HepG2 (cell line): ENCODE measurements around the gene IFNLR1. TPM values are rescaled to one million over a fixed set of nuclear protein-coding genes. Genes with fewer than 3 reads are reported as not detected.

ENCODE experiments used
- DNMT1 ChIP-seq: sonication (generic); formaldehyde crosslinking; IDR thresholded peaks from 2 replicates; pipeline ENCODE4 v1.5.1; 2020; ENCODE audit warnings: mild to moderate bottlenecking, missing genetic modification reagents
- DPF2 ChIP-seq: sonication (generic); formaldehyde crosslinking; IDR thresholded peaks from 2 replicates; pipeline ENCODE4 v1.4.0; 2020; ENCODE audit warnings: mild to moderate bottlenecking, low read depth, missing genetic modification reagents, borderline replicate concordance
- ELF3 ChIP-seq: IDR thresholded peaks from 2 replicates; pipeline ENCODE4 v1.6.1; 2016; ENCODE audit warnings: missing genetic modification reagents, missing compliant biosample characterization
- ETV5 ChIP-seq: IDR thresholded peaks from 2 replicates; pipeline ENCODE4 v1.6.1; 2018; ENCODE audit warnings: missing biosample characterization, missing genetic modification reagents, inconsistent platforms, borderline replicate concordance
- FOXC1 ChIP-seq: sonication (generic); formaldehyde crosslinking; IDR thresholded peaks from 2 replicates; pipeline ENCODE4 v1.8.0; 2022; ENCODE audit warnings: mild to moderate bottlenecking, missing genetic modification reagents, borderline replicate concordance
- FOXK1 ChIP-seq: sonication (generic); formaldehyde crosslinking; IDR thresholded peaks from 2 replicates; pipeline ENCODE4 v1.4.0; 2020; ENCODE audit warnings: low read depth, missing genetic modification reagents, borderline replicate concordance
- FOXP1 ChIP-seq, 2 experiments: fragments of 450-650 bp in 1 of 2; IDR thresholded peaks; 2 replicates each; pipeline ENCODE4 v1.6.1; 2017 to 2018; ENCODE audit warnings: antibody characterized with exemption in 1 of 2
- GATAD2A ChIP-seq: IDR thresholded peaks from 2 replicates; pipeline ENCODE4 v1.6.1; 2016
- MXI1 ChIP-seq: IDR thresholded peaks from 3 replicates; pipeline ENCODE4 v1.6.1; 2012; ENCODE audit warnings: low read depth, low read length, inconsistent platforms, borderline replicate concordance
- SCMH1 ChIP-seq: sonication (generic); formaldehyde crosslinking; IDR thresholded peaks from 2 replicates; pipeline ENCODE4 v1.9.0; 2021; ENCODE audit warnings: missing genetic modification reagents, mild to moderate bottlenecking, borderline replicate concordance
- SRSF4 ChIP-seq: fragments of 200-400 bp; formaldehyde crosslinking; IDR thresholded peaks from one replicate; pipeline ENCODE4 v1.6.1; 2018; ENCODE audit warnings: mild to moderate bottlenecking, low read depth, low read length, moderate library complexity; ENCODE audit not compliant: poor library complexity, severe bottlenecking
- SRSF9 ChIP-seq: fragments of 200-400 bp; formaldehyde crosslinking; IDR thresholded peaks from 2 replicates; pipeline ENCODE4 v1.6.1; 2018; ENCODE audit warnings: borderline replicate concordance, mild to moderate bottlenecking, low read depth, low read length; ENCODE audit not compliant: insufficient read depth, poor library complexity, severe bottlenecking
- TBX3 ChIP-seq: fragments of 450-650 bp; IDR thresholded peaks from 2 replicates; pipeline ENCODE4 v1.6.1; 2017; ENCODE audit warnings: antibody characterized with exemption, mild to moderate bottlenecking, inconsistent platforms, borderline replicate concordance
- ZNF547 ChIP-seq: sonication (generic); formaldehyde crosslinking; IDR thresholded peaks from 2 replicates; pipeline ENCODE4 v1.5.1; 2020; ENCODE audit warnings: mild to moderate bottlenecking, missing genetic modification reagents
- ZNF598 ChIP-seq: sonication (generic); formaldehyde crosslinking; IDR thresholded peaks from 2 replicates; pipeline ENCODE4 v1.5.1; 2020; ENCODE audit warnings: mild to moderate bottlenecking, missing genetic modification reagents, borderline replicate concordance
- ZNF761 ChIP-seq: sonication (generic); formaldehyde crosslinking; conservative IDR thresholded peaks from 2 replicates; pipeline ENCODE4 v1.4.0; 2020; ENCODE audit warnings: mild to moderate bottlenecking, missing genetic modification reagents
- ZNF773 ChIP-seq: sonication (generic); formaldehyde crosslinking; IDR thresholded peaks from 2 replicates; pipeline ENCODE4 v1.4.0; 2020; ENCODE audit warnings: missing genetic modification reagents, borderline replicate concordance
- ZNF775 ChIP-seq: sonication (generic); formaldehyde crosslinking; IDR thresholded peaks from 2 replicates; pipeline ENCODE4 v1.4.0; 2020; ENCODE audit warnings: missing genetic modification reagents, mild to moderate bottlenecking, moderate library complexity, borderline replicate concordance
- ZSCAN30 ChIP-seq: sonication (generic); formaldehyde crosslinking; IDR thresholded peaks from 2 replicates; pipeline ENCODE4 v1.5.0; 2020; ENCODE audit warnings: mild to moderate bottlenecking, missing genetic modification reagents
- polyA plus RNA-seq, 8 experiments: library from polyadenylated mRNA; depleted of rRNA in 3 of 8; stranded (reverse) in 7 of 8; unstranded in 1 of 8; fragments of >200 nt; fragmentation: Illumina TruSeq in 4 of 8; extraction: Trizol in 4 of 8; gene quantifications; 2 replicates each; pipeline versions ENCODE4 v1.2.1 to v1.2.3, GENCODE V29; 2011 to 2016; ENCODE audit warnings: low read depth in 4 of 8, missing spikeins in 1 of 8, mixed read lengths in 1 of 8; ENCODE audit not compliant: insufficient read depth in 1 of 8
- total RNA-seq, 5 experiments: library from RNA; depleted of rRNA; stranded (reverse); fragments of >200 nt; fragmentation: Illumina TruSeq; extraction: Trizol; gene quantifications; 2 replicates each; pipeline ENCODE4 v1.2.3, GENCODE V29; 2016; ENCODE audit warnings: low read depth in 1 of 5
- TF ChIP-seq, protein P1 (sequence below): sonication (generic); formaldehyde crosslinking; IDR thresholded peaks from 2 replicates; pipeline ENCODE4 v1.4.0; 2020; ENCODE audit warnings: missing genetic modification reagents
- TF ChIP-seq, protein P2 (sequence below): sonication (generic); formaldehyde crosslinking; IDR thresholded peaks from 2 replicates; pipeline ENCODE4 v1.5.0; 2020; ENCODE audit warnings: mild to moderate bottlenecking, missing genetic modification reagents, borderline replicate concordance
- TF ChIP-seq, protein P3 (sequence below): IDR thresholded peaks from 2 replicates; pipeline ENCODE4 v1.6.1; 2016

IFNLR1 gene
- total and polyA plus RNA-seq, 2 of the 13 experiments (the other 11 are each of a cell fraction or from before 2014, with no cell fraction given), result 3.8 to 8.5 TPM

DNA sequence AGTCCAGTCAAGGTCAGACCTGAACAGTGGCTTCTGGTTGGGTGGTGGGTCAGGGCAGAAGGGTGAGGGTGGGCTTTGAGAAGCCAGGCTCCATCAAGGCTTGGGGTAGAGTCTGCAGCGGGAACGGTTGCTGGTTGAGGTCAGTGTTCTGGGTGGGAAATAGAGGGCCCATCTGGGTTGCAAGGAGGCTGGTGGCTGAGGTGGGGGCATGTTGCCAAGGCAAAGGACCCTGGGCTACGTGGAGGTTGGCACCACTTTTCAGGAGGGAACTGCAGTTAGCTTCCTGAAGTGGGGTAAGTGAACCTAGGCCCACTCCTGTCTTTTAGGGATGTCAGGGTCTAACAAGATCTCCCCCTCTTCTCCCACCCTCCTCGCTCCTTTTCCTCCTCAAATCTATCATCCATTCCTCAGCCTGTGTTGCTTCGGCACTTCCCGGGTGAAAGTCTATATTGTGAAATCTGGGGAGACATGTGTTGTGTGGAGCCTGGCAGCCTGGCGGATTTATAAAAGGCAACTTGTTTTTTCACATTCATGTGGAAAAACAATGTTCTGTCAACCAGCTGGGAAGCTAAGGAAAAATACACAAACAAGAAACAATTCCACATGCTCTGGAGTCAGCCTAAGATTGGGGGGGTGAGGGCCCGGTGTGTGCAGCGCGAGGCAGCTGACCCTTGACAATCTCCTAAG is 45.6 kb downstream of the IFNLR1 start (continued):
- TF ChIP-seq DNMT1 (CRISPR knock-in tag), result 0 out of 2 replicates have a peak, but pooled peaks have one; percentile 41
- TF ChIP-seq MXI1, result peak; percentile 33; the same call in 1 of the 3 replicates
- TF ChIP-seq, protein P1, sequence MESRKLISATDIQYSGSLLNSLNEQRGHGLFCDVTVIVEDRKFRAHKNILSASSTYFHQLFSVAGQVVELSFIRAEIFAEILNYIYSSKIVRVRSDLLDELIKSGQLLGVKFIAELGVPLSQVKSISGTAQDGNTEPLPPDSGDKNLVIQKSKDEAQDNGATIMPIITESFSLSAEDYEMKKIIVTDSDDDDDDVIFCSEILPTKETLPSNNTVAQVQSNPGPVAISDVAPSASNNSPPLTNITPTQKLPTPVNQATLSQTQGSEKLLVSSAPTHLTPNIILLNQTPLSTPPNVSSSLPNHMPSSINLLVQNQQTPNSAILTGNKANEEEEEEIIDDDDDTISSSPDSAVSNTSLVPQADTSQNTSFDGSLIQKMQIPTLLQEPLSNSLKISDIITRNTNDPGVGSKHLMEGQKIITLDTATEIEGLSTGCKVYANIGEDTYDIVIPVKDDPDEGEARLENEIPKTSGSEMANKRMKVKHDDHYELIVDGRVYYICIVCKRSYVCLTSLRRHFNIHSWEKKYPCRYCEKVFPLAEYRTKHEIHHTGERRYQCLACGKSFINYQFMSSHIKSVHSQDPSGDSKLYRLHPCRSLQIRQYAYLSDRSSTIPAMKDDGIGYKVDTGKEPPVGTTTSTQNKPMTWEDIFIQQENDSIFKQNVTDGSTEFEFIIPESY, result peak; percentile 78; the same call in 1 of the 2 replicates
- no peak for TF ChIP-seq TBX3
- TF ChIP-seq SCMH1, result no peak
- no peak for TF ChIP-seq SRSF4
- TF ChIP-seq, protein P2, sequence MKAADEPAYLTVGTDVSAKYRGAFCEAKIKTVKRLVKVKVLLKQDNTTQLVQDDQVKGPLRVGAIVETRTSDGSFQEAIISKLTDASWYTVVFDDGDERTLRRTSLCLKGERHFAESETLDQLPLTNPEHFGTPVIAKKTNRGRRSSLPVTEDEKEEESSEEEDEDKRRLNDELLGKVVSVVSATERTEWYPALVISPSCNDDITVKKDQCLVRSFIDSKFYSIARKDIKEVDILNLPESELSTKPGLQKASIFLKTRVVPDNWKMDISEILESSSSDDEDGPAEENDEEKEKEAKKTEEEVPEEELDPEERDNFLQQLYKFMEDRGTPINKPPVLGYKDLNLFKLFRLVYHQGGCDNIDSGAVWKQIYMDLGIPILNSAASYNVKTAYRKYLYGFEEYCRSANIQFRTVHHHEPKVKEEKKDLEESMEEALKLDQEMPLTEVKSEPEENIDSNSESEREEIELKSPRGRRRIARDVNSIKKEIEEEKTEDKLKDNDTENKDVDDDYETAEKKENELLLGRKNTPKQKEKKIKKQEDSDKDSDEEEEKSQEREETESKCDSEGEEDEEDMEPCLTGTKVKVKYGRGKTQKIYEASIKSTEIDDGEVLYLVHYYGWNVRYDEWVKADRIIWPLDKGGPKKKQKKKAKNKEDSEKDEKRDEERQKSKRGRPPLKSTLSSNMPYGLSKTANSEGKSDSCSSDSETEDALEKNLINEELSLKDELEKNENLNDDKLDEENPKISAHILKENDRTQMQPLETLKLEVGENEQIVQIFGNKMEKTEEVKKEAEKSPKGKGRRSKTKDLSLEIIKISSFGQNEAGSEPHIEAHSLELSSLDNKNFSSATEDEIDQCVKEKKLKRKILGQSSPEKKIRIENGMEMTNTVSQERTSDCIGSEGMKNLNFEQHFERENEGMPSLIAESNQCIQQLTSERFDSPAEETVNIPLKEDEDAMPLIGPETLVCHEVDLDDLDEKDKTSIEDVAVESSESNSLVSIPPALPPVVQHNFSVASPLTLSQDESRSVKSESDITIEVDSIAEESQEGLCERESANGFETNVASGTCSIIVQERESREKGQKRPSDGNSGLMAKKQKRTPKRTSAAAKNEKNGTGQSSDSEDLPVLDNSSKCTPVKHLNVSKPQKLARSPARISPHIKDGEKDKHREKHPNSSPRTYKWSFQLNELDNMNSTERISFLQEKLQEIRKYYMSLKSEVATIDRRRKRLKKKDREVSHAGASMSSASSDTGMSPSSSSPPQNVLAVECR (CRISPR knock-in tag), result no peak
- TF ChIP-seq, protein P3, sequence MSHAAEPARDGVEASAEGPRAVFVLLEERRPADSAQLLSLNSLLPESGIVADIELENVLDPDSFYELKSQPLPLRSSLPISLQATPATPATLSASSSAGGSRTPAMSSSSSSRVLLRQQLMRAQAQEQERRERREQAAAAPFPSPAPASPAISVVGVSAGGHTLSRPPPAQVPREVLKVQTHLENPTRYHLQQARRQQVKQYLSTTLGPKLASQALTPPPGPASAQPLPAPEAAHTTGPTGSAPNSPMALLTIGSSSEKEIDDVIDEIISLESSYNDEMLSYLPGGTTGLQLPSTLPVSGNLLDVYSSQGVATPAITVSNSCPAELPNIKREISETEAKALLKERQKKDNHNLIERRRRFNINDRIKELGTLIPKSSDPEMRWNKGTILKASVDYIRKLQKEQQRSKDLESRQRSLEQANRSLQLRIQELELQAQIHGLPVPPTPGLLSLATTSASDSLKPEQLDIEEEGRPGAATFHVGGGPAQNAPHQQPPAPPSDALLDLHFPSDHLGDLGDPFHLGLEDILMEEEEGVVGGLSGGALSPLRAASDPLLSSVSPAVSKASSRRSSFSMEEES (CRISPR knock-in tag), result peak; percentile 48; the same call in 1 of the 2 replicates
- TF ChIP-seq FOXK1 (CRISPR knock-in tag), result peak; percentile 43; the same call in 1 of the 2 replicates
- TF ChIP-seq FOXP1 (IDR thresholded peaks at IDR 0.05), result no peak
- TF ChIP-seq FOXP1 (CRISPR knock-in tag; IDR thresholded peaks at IDR 0.05), result peak; percentile 63
- TF ChIP-seq ZNF775 (CRISPR knock-in tag), result no peak
- 0 out of 2 replicates have a peak, but pooled peaks have one; percentile 16 for TF ChIP-seq ETV5 (CRISPR knock-in tag)
- 0 out of 2 replicates have a peak, but pooled peaks have one; percentile 1 for TF ChIP-seq ZNF547 (CRISPR knock-in tag)
- no peak for TF ChIP-seq ZNF598 (CRISPR knock-in tag)
- peak; percentile 63; the same call in 1 of the 2 replicates for TF ChIP-seq GATAD2A (CRISPR knock-in tag)
- TF ChIP-seq ZSCAN30 (CRISPR knock-in tag), result no peak
- no peak for TF ChIP-seq FOXC1 (CRISPR knock-in tag)
- peak; percentile 75 for TF ChIP-seq ELF3 (CRISPR knock-in tag)
- TF ChIP-seq ZNF761 (CRISPR knock-in tag), result no peak
- no peak for TF ChIP-seq SRSF9
- no peak for TF ChIP-seq ZNF773 (CRISPR knock-in tag)
- 0 out of 2 replicates have a peak, but pooled peaks have one; percentile 36 for TF ChIP-seq DPF2 (CRISPR knock-in tag)
